C4-2B (cell line): ENCODE data around the gene VEGFD.

Source experiments
- CTCF ChIP-seq: fragments of 450-650 bp; conservative IDR thresholded peaks from 2 replicates; pipeline ENCODE4 v1.5.1; 2017; ENCODE audit warnings: mild to moderate bottlenecking
- ZFX ChIP-seq: fragments of 450-650 bp; IDR thresholded peaks from 2 replicates; pipeline ENCODE4 v1.6.1; 2017

- TF ChIP-seq CTCF (no peak), ZFX (no peak)
Measured at GRCh38 chrX:15340867-15341266, 43.3 kb downstream of the VEGFD start.
